Placental pericyte (primary cell): ENCODE measurements around the gene ADRA2B. TPM values are rescaled to one million over a fixed set of nuclear protein-coding genes. Genes with fewer than 3 reads are reported as not detected.

ENCODE experiments used
- total RNA-seq: library from RNA; depleted of rRNA; stranded (reverse); fragments of >200 nt; gene quantifications from 2 replicates; pipeline ENCODE4 v1.2.3, GENCODE V29; 2012

ADRA2B gene
- not detected in 2 replicates for total RNA-seq

GRCh38 chr2:96116424-96116878 is at the start of gene ADRA2B:
TSS of gene ADRA2B (minus strand) at chr2:96116571. CDS start at chr2:96116149, 422 bp downstream.

GRCh38 chr2:96145036-96145847 is 28.9 kb upstream of the ADRA2B start, which contains the start of gene DUSP2:
TSS of gene DUSP2 (minus strand) at chr2:96145440. CDS start at chr2:96145354, 86 bp downstream.

GRCh38 chr2:96138179-96139145 is 22.1 kb upstream of the ADRA2B start, which contains the start of gene ASTL:
TSS of gene ASTL (minus strand) at chr2:96138502. CDS start at chr2:96138436, 66 bp downstream.

Other genes starting within 250 kb of the ADRA2B start
- gene ANKRD36C, start 124.7 kb downstream of the ADRA2B start, total RNA-seq, result 24.3 and 45.0 TPM in 2 replicates
- gene GPAT2, start 81.7 kb downstream of the ADRA2B start, total RNA-seq, result 1.3 TPM in 2 replicates
- not detected in 2 replicates for gene ASTL, start 21.9 kb upstream of the ADRA2B start, total RNA-seq
- 0.57 TPM in 1 of 2 replicates, not detected in the other for gene DUSP2, start 28.9 kb upstream of the ADRA2B start, total RNA-seq
- 80.1 and 253 TPM in 2 replicates for gene STARD7, start 92.3 kb upstream of the ADRA2B start, total RNA-seq
- gene TMEM127, start 149.4 kb upstream of the ADRA2B start, total RNA-seq, result 34.6 and 55.1 TPM in 2 replicates
- 80.8 and 115 TPM in 2 replicates for gene CIAO1, start 149.7 kb upstream of the ADRA2B start, total RNA-seq
- 55.1 and 71.9 TPM in 2 replicates for gene SNRNP200, start 189.0 kb upstream of the ADRA2B start, total RNA-seq
- gene ITPRIPL1, start 208.7 kb upstream of the ADRA2B start, total RNA-seq, result 0.22 and 1.7 TPM in 2 replicates
- gene NCAPH, start 219.2 kb upstream of the ADRA2B start, total RNA-seq, result 1.1 and 37.7 TPM in 2 replicates